Measurements from ENCODE around the gene PLXNA4.

The PLXNA4 gene

GRCh38 chr7:132307465-132307864, 268.8 kb downstream of the PLXNA4 start:
- DNase-seq (ENCODE audit: low read depth): no peak
- peak; percentile 7 for TF ChIP-seq CTCF (IDR thresholded peaks at IDR 0.05; ENCODE audit: low read depth, low read length, missing control alignments)
- no peak overlapping the region for H3K4me3 ChIP-seq (ENCODE audit: low read depth, low read length)

GRCh38 chr7:132300599-132301277, 275.5 kb downstream of the PLXNA4 start:
- TF ChIP-seq CTCF (IDR thresholded peaks at IDR 0.05; ENCODE audit: low read depth, low read length, missing control alignments): no peak
- DNase-seq (ENCODE audit: low read depth): no peak
- H3K4me3 ChIP-seq (ENCODE audit: low read depth, low read length): no peak overlapping the region

- DNase-seq (ENCODE audit: low read depth): no peak
- TF ChIP-seq CTCF (IDR thresholded peaks at IDR 0.05; ENCODE audit: low read depth, low read length, missing control alignments): no peak
- H3K4me3 ChIP-seq (ENCODE audit: low read depth, low read length): no peak overlapping the region
Observed at GRCh38 chr7:132298790-132299189, 277.5 kb downstream of the PLXNA4 start.

GRCh38 chr7:132296820-132297219, 279.4 kb downstream of the PLXNA4 start:
- no peak for DNase-seq (ENCODE audit: low read depth)
- TF ChIP-seq CTCF (IDR thresholded peaks at IDR 0.05; ENCODE audit: low read depth, low read length, missing control alignments): no peak
- H3K4me3 ChIP-seq (ENCODE audit: low read depth, low read length): no peak overlapping the region

- H3K4me3 ChIP-seq (ENCODE audit: low read depth, low read length): no peak overlapping the region
- DNase-seq (ENCODE audit: low read depth): no peak
- no peak for TF ChIP-seq CTCF (IDR thresholded peaks at IDR 0.05; ENCODE audit: low read depth, low read length, missing control alignments)
Observed at GRCh38 chr7:132295175-132295574, 281.1 kb downstream of the PLXNA4 start.

- no peak for DNase-seq (ENCODE audit: low read depth)
- no peak overlapping the region for H3K4me3 ChIP-seq (ENCODE audit: low read depth, low read length)
- TF ChIP-seq CTCF (IDR thresholded peaks at IDR 0.05; ENCODE audit: low read depth, low read length, missing control alignments): no peak
Observed at GRCh38 chr7:132292803-132293202, 283.5 kb downstream of the PLXNA4 start.

GRCh38 chr7:132291481-132291880, 284.8 kb downstream of the PLXNA4 start:
- DNase-seq (ENCODE audit: low read depth): no peak
- TF ChIP-seq CTCF (IDR thresholded peaks at IDR 0.05; ENCODE audit: low read depth, low read length, missing control alignments): no peak
- H3K4me3 ChIP-seq (ENCODE audit: low read depth, low read length): no peak overlapping the region
